GM19397 (cell line): ENCODE measurements around the gene LRCH1.

ENCODE experiments used
- ATAC-seq: cut with Tn5 transposase; IDR thresholded peaks from one replicate; pipeline ENCODE4 v1.9.1; 2021; ENCODE audit warnings: mild to moderate bottlenecking, moderate library complexity; ENCODE audit not compliant: unreplicated experiment

The LRCH1 gene

DNA sequence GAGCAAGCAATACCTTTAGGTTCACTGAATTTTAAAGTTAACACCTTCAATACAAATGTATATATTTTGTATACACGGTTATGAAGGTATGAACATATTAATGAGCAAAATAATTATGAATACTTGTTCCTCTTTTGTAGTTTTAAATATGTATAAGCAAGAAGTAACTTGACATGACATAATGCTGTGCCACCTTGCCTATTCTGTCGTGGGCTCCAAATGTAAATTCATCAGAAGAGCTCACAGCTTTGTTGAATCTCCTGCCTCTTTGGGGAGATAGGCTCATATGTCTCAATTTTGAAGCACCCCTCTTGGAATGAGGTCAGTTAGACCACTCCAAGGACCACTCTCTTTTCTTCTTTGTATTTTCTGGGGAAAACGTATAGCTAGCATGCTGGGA lies 59.3 kb downstream of the LRCH1 start:
- ATAC-seq, result no peak

DNA sequence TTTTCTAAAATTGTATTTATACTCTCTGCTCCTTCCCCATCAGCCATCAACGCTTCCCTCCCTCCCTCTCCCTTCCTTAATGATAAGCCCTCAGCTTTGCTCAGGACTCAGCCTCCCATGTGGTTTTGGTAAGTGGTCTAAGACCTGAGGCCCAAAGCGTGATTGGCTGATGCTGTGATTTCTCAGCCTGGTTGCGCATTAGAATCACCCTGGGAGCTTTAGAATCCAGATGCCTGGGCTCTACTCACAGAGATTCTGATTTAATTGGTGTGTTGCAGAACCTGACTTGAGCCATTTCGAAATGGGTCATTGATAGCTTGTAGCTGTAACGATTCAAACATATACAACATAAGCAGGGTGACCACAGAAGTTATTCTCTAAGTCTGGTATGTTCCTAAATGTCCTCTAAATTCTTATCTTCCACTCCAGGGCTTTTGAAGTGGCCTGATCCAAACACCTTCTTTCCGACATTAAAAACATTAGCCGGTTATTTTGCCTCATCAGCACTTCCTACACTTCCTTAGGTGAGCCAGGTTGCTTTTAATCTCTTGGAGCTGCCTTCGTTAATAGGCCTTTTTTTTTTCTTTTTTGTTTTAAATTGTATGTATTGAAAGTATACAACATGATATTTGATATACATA lies 60.6 kb downstream of the LRCH1 start:
- ATAC-seq, result no peak

DNA sequence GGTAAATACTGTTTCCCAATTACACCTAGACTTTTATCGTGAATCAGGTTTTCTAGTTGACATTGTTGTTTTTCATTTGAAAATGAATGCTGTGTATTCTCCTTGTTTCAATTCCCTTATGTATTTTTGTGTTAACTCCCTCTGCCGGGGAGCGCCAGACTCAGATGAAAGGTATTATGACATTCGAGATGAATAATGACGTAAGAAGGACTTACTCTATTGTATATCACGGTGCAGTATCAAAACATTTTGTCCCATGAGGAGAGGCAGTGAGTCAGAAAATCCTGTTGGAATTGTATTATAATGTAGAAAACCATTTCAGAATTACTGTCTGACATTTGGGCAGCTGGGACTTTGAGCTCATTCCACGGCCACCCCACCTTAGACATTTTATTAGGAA lies 61.6 kb downstream of the LRCH1 start:
- ATAC-seq, result no peak

DNA sequence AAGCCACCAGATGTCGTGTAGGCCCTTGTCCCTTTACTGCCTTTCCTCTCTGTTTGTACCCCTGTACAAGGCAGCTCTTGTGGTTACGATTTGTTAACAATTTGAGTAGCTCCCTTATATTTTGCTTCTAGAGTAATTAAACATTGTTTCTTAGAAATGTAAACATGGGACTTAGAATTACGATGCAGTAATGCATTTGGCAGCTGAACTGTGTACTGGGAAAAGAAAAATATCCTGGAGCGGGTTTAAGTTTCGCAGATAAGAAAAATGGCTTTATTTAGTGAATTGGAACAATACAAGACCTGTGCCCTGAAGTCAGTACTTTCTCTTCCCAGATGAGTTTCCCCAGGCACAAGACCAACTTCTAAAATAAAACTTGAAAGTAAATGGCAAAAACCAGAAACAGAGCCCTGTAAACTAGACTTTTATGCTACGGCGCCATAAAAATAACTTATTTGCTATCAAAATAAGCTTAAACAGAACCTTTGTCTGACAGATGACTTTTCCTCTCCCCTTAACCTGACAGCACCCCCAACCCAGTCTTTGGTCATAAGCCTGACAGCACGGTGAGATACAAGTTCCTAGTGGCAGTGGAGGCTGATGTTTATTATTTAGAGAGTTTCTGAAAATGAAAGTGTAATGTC lies 63.0 kb downstream of the LRCH1 start:
- no peak for ATAC-seq

DNA sequence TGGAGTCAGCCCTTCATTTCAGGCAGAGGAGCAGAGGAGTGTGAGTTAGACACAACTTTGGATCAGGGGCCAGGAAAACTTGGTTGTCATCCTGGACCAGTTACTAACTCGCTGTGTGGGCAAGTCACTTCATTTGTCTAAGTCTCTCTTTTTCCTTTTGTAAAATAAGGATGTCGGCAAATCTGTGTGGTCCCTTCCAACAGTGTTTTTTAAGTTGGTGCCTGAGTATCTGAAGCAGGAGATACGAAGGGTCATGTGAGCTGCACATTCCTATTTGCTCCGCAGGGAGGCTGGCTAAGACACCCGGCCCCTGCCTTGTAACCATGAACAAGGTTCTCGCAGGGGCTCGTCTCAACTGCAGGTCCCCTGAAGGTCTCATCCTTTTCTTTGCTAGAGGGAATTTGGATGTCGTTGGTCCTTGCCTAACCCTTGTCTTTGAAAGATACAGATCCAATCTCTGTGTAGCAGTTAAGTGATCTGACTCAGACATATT lies 64.3 kb downstream of the LRCH1 start:
- no peak for ATAC-seq

DNA sequence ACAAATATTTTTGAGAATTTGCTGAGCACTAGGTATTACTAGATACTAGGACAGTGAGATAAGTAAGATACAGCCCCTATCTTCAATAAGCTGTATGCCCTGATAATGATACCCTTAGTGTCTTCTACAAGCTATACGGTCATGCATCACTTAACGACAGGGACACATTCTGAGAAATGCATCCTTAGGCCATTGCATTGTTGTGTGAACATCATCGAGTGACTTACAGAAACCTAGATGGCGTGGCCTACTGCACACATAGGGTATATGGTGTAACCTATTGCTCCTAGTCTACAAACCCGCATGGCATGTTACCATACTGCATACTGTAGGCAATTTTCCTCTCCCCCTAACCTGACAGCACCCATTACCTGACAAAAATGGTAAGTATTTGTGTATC lies 64.9 kb downstream of the LRCH1 start:
- no peak for ATAC-seq

DNA sequence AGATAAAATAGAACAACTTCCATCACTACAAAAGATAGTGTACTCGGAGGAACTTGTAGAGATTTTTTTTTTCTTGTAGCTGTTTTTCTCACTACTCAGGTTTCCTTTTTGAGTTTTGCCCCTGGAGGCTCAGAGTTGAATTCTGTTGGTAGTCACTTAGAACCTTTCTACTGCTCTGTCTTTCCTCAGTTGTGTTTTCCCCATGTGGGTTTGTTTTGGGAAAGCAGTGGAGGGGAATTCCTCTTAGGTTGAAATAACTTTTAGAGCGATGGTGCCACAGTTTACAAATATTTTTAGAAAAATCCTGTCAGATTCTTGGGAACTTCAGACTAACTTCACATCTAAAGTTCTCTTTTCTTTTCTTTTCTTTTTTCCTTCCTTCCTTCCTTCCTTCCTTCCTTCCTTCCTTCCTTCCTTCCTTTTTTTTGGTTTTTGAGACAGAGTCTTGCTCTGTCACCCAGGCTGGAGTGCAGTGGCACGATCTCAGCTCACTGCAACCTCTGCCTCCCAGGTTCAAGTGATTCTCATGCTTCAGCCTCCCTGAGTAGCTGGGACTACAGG lies 65.8 kb downstream of the LRCH1 start:
- no peak for ATAC-seq

GRCh38 chr13:46620029-46620428 lies 67.1 kb downstream of the LRCH1 start:
- ATAC-seq, result no peak

GRCh38 chr13:46620471-46620870 lies 67.5 kb downstream of the LRCH1 start:
- no peak for ATAC-seq

- no peak for ATAC-seq
These were observed 68.2 kb downstream of the LRCH1 start for GRCh38 chr13:46621133-46621532.

DNA sequence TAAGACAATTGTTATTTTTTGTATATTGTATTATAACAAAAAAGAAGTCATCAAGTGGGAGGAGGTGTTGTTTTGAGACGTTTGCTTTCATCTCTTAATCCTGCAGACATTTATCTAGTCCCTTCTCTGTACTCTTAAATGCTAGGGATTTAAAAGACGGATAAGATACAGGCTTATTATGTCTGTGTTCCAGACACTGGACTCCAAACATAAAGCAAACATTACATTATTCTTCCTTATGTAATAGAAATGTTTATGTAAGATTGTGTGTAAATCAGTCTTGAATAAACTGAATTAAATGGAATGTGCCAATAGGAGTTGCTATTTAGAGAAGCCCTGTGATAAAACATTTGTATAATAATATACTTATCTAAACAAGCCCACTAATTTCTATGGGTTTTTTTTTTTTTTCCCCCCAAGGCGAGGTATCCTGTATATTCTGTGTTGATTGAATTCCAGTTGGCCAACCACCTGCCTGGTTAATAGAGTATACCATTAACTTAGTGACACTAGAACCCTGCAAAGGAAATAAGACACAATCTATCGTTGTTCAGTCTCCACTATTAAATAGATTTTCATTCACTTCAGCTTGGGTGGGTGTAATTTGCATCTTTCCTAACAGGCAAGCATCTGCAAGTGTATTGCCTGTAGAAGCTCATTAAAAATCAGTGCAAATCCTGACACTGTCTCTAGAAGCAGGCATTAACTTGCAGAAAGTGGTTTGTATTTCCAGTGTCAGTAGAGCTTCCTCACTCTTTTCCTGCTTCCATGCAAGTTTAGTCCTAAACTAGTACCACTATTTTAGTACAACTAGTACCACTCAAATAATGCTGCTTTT lies 69.0 kb downstream of the LRCH1 start:
- ATAC-seq, result no peak

DNA sequence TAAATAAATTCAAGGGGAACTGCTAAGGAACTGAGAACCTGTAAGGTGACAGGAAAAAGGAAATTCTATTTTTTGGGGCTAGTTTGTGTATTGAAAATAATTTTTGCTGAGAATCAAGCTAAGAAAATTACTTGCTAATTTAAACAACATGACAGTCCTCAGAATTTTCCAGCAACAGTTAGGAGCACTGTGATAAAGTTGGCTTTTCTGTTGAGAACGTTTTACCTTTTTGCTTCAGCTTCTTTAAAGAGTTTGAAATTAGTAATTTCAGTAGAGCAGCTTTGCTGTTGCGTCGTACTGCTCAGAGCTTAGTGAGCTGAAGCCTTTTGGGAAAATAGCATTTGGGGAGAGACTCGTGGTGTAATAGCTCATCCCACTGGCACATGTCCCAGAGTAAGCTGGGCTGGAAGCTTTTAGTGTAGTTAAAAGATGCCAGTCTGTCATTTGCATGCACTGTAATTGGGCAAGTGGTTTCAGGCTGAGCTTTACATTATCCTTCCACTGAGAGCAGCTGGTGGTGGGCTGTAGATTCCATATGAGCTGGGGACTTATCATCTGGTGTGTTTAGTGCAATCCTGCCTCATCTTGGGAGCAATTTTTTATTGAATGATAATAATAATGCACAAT lies 69.8 kb downstream of the LRCH1 start:
- ATAC-seq, result no peak

DNA sequence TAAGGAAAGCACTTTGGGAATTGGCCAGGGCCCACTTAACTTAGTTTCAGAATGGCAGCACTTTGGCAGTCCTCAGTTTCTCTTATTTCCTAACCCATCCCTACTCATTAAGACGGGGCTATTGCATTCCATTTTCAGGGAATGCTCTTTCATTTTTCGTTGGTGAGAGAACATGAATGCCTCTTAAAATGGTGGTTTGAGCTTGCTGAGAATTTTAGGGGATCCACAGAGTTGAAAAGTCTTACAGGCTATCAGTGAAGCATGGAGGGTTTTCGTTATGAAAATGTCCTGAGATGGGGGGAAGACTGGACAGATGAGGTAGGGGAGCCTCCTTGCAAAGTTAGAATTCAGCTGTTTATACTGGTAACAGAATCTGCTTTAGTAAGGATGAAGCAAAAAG lies 71.4 kb downstream of the LRCH1 start:
- no peak for ATAC-seq

DNA sequence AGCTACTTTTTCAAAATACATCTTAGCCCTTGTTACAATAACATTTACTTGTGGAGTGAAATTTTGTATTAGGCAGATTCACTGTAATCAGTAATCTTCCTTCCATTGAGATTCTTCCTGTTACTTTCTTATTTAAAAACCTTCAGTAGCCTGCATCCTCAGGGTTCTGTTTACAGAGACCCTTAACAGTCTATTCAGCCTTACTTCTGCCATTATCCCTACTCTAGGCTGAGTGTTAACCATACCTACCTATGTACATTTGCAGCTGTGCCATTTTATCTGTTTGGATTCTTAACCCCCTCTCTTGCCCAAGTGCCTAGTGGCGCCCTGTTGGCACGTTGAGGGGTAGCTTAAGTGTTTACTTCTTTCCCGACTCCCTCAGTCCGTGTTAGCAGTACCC lies 71.9 kb downstream of the LRCH1 start:
- no peak for ATAC-seq

GRCh38 chr13:46627462-46627861 lies 74.5 kb downstream of the LRCH1 start:
- no peak for ATAC-seq

DNA sequence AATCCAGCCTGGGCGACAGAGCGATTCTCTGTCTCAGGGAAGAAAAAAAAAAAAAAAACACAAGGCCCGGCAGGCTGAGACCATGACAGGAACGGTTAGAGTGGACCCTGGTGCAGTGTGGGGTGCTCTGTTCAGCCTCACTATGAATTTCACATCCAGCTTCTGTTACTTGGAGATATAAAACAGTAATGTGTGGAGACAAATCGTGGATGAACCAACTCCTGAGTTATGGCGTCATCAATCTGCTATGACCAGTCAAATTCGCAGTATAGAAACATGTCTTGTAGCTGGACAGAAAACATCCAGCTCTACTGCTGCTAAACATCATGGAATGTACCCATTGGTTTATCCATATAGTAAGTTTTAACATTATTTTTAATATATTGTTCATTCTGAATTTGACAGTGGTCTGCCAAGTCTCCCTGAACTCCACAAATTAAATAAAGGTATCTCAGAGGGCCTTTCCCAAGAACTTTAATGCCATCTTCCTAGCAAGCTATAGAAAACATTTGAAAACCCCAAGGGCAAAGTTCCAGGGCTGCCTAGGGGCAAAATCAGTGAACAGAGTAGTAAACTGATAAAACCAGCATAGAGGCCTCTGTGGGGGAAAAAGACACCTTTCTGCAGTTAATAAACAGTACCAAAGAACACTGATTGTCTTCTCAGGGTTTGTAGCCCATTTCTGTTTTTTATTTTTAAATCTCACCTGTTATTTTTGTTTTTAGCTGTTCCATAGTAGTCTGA lies 75.8 kb downstream of the LRCH1 start:
- ATAC-seq, result no peak

- ATAC-seq, result no peak
These were observed 76.9 kb downstream of the LRCH1 start for GRCh38 chr13:46629811-46630413.

GRCh38 chr13:46630431-46631178 lies 77.6 kb downstream of the LRCH1 start:
- no peak for ATAC-seq

DNA sequence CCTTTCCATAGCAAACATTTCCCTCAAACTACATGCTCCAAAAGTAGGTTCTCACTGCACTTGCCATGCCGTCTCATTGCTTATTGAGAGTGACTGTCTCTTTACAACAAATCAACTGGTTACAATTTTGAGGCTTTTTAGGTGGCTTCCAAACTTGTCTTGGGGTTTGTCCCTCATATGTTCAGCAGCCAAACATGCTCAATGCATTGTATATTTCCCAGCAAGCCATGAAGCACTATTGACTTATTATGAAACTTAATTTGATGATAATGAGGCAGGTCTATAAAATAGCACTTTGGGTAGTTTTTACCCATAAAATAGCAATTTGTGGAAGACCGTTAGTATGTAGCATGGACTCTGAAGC lies 78.2 kb downstream of the LRCH1 start:
- ATAC-seq, result no peak
